ENCODE results near the gene CYYR1.

CYYR1 gene

GRCh38 chr21:26528882-26529281, 44.2 kb downstream of the CYYR1 start:
- no peak overlapping the region for H3K27ac ChIP-seq
- H3K9me3 ChIP-seq: no peaks in the 10 kb centered on the region
- DNase-seq: no peak
- H3K27me3 ChIP-seq: no peaks in the 10 kb centered on the region
- TF ChIP-seq CTCF (IDR thresholded peaks at IDR 0.05): no peak
- H3K4me1 ChIP-seq: no peaks in the 10 kb centered on the region
- no peak overlapping the region for H3K4me3 ChIP-seq
- no peaks in the 10 kb centered on the region for H3K36me3 ChIP-seq
- intact Hi-C loops (cut with DNase I; ENCODE audit: low total_unique reads): no loop called here

GRCh38 chr21:26522704-26523103, 50.4 kb downstream of the CYYR1 start:
- H3K4me3 ChIP-seq: no peak overlapping the region
- intact Hi-C loops (cut with DNase I; ENCODE audit: low total_unique reads): no loop called here
- H3K27me3 ChIP-seq: no peaks in the 10 kb centered on the region
- no peaks in the 10 kb centered on the region for H3K36me3 ChIP-seq
- no peaks in the 10 kb centered on the region for H3K9me3 ChIP-seq
- no peak for DNase-seq
- no peak for TF ChIP-seq CTCF (IDR thresholded peaks at IDR 0.05)
- no peak overlapping the region for H3K27ac ChIP-seq
- no peaks in the 10 kb centered on the region for H3K4me1 ChIP-seq

GRCh38 chr21:26519142-26519541, 53.9 kb downstream of the CYYR1 start:
- Histone ChIP-seq H3K36me3 (no peaks in the 10 kb centered on the region), H3K4me3 (no peak overlapping the region), H3K27me3 (no peaks in the 10 kb centered on the region), H3K4me1 (no peaks in the 10 kb centered on the region), H3K27ac (no peak overlapping the region), H3K9me3 (no peaks in the 10 kb centered on the region)
- TF ChIP-seq CTCF (IDR thresholded peaks at IDR 0.05): no peak
- intact Hi-C loops (cut with DNase I; ENCODE audit: low total_unique reads): no loop called here
- no peak for DNase-seq

- Histone ChIP-seq H3K4me3 (no peak overlapping the region), H3K27me3 (no peaks in the 10 kb centered on the region), H3K27ac (no peak overlapping the region), H3K9me3 (no peaks in the 10 kb centered on the region), H3K4me1 (no peaks in the 10 kb centered on the region), H3K36me3 (no peaks in the 10 kb centered on the region)
- DNase-seq: no peak
- intact Hi-C loops (cut with DNase I; ENCODE audit: low total_unique reads): no loop called here
- TF ChIP-seq CTCF (IDR thresholded peaks at IDR 0.05): no peak
These were observed 57.8 kb downstream of the CYYR1 start for GRCh38 chr21:26515257-26515656.

GRCh38 chr21:26513212-26513611, 59.9 kb downstream of the CYYR1 start:
- no peak for TF ChIP-seq CTCF (IDR thresholded peaks at IDR 0.05)
- Histone ChIP-seq H3K27me3 (no peaks in the 10 kb centered on the region), H3K36me3 (no peaks in the 10 kb centered on the region), H3K4me3 (no peak overlapping the region), H3K4me1 (no peaks in the 10 kb centered on the region), H3K9me3 (no peaks in the 10 kb centered on the region), H3K27ac (no peak overlapping the region)
- intact Hi-C loops (cut with DNase I; ENCODE audit: low total_unique reads): no loop called here
- no peak for DNase-seq

GRCh38 chr21:26512664-26513063, 60.4 kb downstream of the CYYR1 start:
- no peak overlapping the region for H3K27ac ChIP-seq
- intact Hi-C loops (cut with DNase I; ENCODE audit: low total_unique reads): no loop called here

More at GRCh38 chr21:26512664-26513063, 60.4 kb downstream of the CYYR1 start:
- Histone ChIP-seq H3K4me3 (no peak overlapping the region), H3K27me3 (no peaks in the 10 kb centered on the region), H3K4me1 (no peaks in the 10 kb centered on the region), H3K36me3 (no peaks in the 10 kb centered on the region), H3K9me3 (no peaks in the 10 kb centered on the region)
- no peak for DNase-seq
- no peak for TF ChIP-seq CTCF (IDR thresholded peaks at IDR 0.05)
